WTC11 (cell line): Measurements from ENCODE around the gene MICAL3.

Experiments used
- CTCF ChIP-seq: fragments of 200-600 bp; IDR thresholded peaks from 2 replicates; pipeline ENCODE4 v1.8.0; 2022; ENCODE audit warnings: antibody characterized with exemption
- E2F4 ChIP-seq: sonication (generic); formaldehyde crosslinking; IDR thresholded peaks from 2 replicates; pipeline ENCODE4 v1.8.1; 2022; ENCODE audit warnings: low read depth, mild to moderate bottlenecking, moderate library complexity, missing genetic modification reagents, borderline replicate concordance
- ESRRA ChIP-seq: sonication (generic); formaldehyde crosslinking; IDR thresholded peaks from 2 replicates; pipeline ENCODE4 v1.8.1; 2022; ENCODE audit warnings: mild to moderate bottlenecking, missing genetic modification reagents, borderline replicate concordance
- JUN ChIP-seq: sonication (generic); formaldehyde crosslinking; IDR thresholded peaks from 2 replicates; pipeline ENCODE4 v1.8.0; 2023; ENCODE audit warnings: mild to moderate bottlenecking, missing genetic modification reagents
- NFYB ChIP-seq: sonication (generic); formaldehyde crosslinking; conservative IDR thresholded peaks from 2 replicates; pipeline ENCODE4 v1.8.0; 2022; ENCODE audit warnings: low read depth, missing genetic modification reagents
- TEAD4 ChIP-seq: sonication (generic); formaldehyde crosslinking; IDR thresholded peaks from 2 replicates; pipeline ENCODE4 v1.8.0; 2022; ENCODE audit warnings: mild to moderate bottlenecking, missing genetic modification reagents

- no peak for TF ChIP-seq CTCF
- TF ChIP-seq TEAD4 (CRISPR knock-in tag) = no peak
- no peak for TF ChIP-seq JUN (CRISPR knock-in tag)
- no peak for TF ChIP-seq E2F4 (CRISPR knock-in tag)
- TF ChIP-seq ESRRA (CRISPR knock-in tag) = no peak
- TF ChIP-seq NFYB (CRISPR knock-in tag) = no peak
Observed at GRCh38 chr22:17803609-17804270, 220.6 kb downstream of the MICAL3 start.
